ENCODE results near the gene HSPB7.
A peak's percentile ranks its signal among the peaks of the same experiment; 100 is the strongest.
"Not testable (repeated sequence)": the region's sequence is repeated elsewhere in the genome, so short reads cannot be mapped to it uniquely, and the experiment has no call there.

The HSPB7 gene

GRCh38 chr1:16020878-16021277 is 3.0 kb upstream of the HSPB7 start:
- DNase-seq, result not testable (repeated sequence)

- DNase-seq, result no peak
Observed at GRCh38 chr1:16020325-16020724, 2.5 kb upstream of the HSPB7 start.

- no peak for DNase-seq
Observed at GRCh38 chr1:16019644-16020277, 1.9 kb upstream of the HSPB7 start.

- no peak for DNase-seq
Observed at GRCh38 chr1:16018749-16019643, 1.2 kb upstream of the HSPB7 start.

- no peak for DNase-seq
Observed at GRCh38 chr1:16018308-16018707, 465 bp upstream of the HSPB7 start.

GRCh38 chr1:16017076-16017460 is 775 bp downstream of the HSPB7 start:
- DNase-seq, result no peak

- no peak for DNase-seq
Observed at GRCh38 chr1:16015960-16016901, 1.6 kb downstream of the HSPB7 start.

GRCh38 chr1:16015491-16015890 is 2.4 kb downstream of the HSPB7 start:
- no peak for DNase-seq

GRCh38 chr1:16014509-16015482 is 3.0 kb downstream of the HSPB7 start:
- DNase-seq, result peak; percentile 19

GRCh38 chr1:16013908-16014258 is 4.0 kb downstream of the HSPB7 start:
- DNase-seq, result no peak

- DNase-seq, result peak; percentile 43
Observed at GRCh38 chr1:16013220-16013907, 4.5 kb downstream of the HSPB7 start.

GRCh38 chr1:16012590-16013219 is 5.1 kb downstream of the HSPB7 start:
- peak; percentile 44 for DNase-seq

- DNase-seq, result no peak
Observed at GRCh38 chr1:16011936-16012589, 5.8 kb downstream of the HSPB7 start.

GRCh38 chr1:16010837-16011236 is 7.0 kb downstream of the HSPB7 start:
- DNase-seq, result no peak

GRCh38 chr1:16009678-16010077 is 8.2 kb downstream of the HSPB7 start:
- no peak for DNase-seq

GRCh38 chr1:16009030-16009460 is 8.8 kb downstream of the HSPB7 start:
- DNase-seq, result peak; percentile 83

- DNase-seq, result no peak
Observed at GRCh38 chr1:16007671-16008341, 10.0 kb downstream of the HSPB7 start.

GRCh38 chr1:16006552-16007485 is 11.0 kb downstream of the HSPB7 start:
- peak; percentile 9 for DNase-seq

GRCh38 chr1:16006010-16006409 is 11.8 kb downstream of the HSPB7 start:
- no peak for DNase-seq

All from suppressor macrophage treated with lipopolysaccharide for 4 hours (primary cell).